WI38 (cell line): ENCODE results near the gene KIF3C.

Experiments
- H3K4me3 ChIP-seq: 2 replicates; pipeline ENCODE4 v1.5.1; 2011; ENCODE audit warnings: low read depth, mild to moderate bottlenecking, control low read depth, low read length
- CTCF ChIP-seq: IDR thresholded peaks from 2 replicates; pipeline ENCODE4 v1.5.1; 2012; ENCODE audit warnings: low read depth, mild to moderate bottlenecking, control low read depth, low read length

KIF3C gene

GRCh38 chr2:25938345-25938744 is 44.0 kb downstream of the KIF3C start:
- H3K4me3 ChIP-seq: no peak overlapping the region
- no peak for TF ChIP-seq CTCF

GRCh38 chr2:25936889-25937545 is 45.3 kb downstream of the KIF3C start:
- no peak overlapping the region for H3K4me3 ChIP-seq
- no peak for TF ChIP-seq CTCF

GRCh38 chr2:25933622-25934021 is 48.7 kb downstream of the KIF3C start:
- H3K4me3 ChIP-seq: no peak overlapping the region
- TF ChIP-seq CTCF: no peak

- H3K4me3 ChIP-seq: no peak overlapping the region
- TF ChIP-seq CTCF: no peak
These were observed 52.4 kb downstream of the KIF3C start for GRCh38 chr2:25929789-25930473.

- no peak overlapping the region for H3K4me3 ChIP-seq
- no peak for TF ChIP-seq CTCF
These were observed 53.6 kb downstream of the KIF3C start for GRCh38 chr2:25928668-25929067.

GRCh38 chr2:25926984-25927756 is 55.1 kb downstream of the KIF3C start:
- no peak overlapping the region for H3K4me3 ChIP-seq
- no peak for TF ChIP-seq CTCF

- no peak for TF ChIP-seq CTCF
- no peak overlapping the region for H3K4me3 ChIP-seq
These were observed 59.8 kb downstream of the KIF3C start for GRCh38 chr2:25922501-25922900.
